Panc1 (cell line): ENCODE results near the gene MOGAT3.
"Not testable (repeated sequence)": the region's sequence is repeated elsewhere in the genome, so short reads cannot be mapped to it uniquely, and the experiment has no call there.

Experiments used
- CTCF ChIP-seq: fragments of 450-650 bp; IDR thresholded peaks from 2 replicates; pipeline ENCODE4 v1.5.1; 2017; ENCODE audit warnings: mild to moderate bottlenecking
- POLR2AphosphoS5 ChIP-seq: IDR thresholded peaks from 2 replicates; pipeline ENCODE4 v1.6.1; 2012; ENCODE audit warnings: mild to moderate bottlenecking, low read depth, low read length, moderate library complexity
- SIN3A ChIP-seq: IDR thresholded peaks from 2 replicates; pipeline ENCODE4 v1.6.1; 2012; ENCODE audit warnings: low read depth, mild to moderate bottlenecking, low read length, moderate library complexity, borderline replicate concordance; ENCODE audit not compliant: insufficient read depth
- TCF7L2 ChIP-seq: IDR thresholded peaks from 2 replicates; pipeline ENCODE4 v1.6.1; 2011; ENCODE audit warnings: mild to moderate bottlenecking, low read depth, low read length, inconsistent platforms

DNA sequence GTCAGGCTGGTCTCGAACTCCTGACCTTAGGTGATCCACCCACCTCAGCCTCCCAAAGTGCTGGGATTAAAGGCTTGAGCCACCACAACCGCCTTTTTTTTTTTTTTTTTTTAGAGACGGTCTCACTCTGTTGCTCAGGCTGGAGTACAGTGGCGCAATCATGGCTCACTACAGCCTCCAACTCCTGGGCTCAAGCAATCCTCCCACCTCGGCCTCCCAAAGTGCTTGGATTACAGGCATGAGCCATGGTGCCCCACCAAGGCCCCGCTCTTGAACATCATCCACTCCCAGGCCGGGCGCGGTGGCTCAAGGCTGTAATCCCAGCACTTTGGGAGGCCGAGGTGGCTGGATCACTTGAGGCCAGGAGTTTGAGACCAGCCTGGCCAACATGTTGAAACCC lies 1.3 kb downstream of the MOGAT3 start:
- not testable (repeated sequence) for TF ChIP-seq CTCF, SIN3A, POLR2AphosphoS5, TCF7L2
